NCI-H748 treated with DMSO at 0.1 percent for 48 hours (cell line): Measurements from ENCODE around the gene SKP1.
"Not testable (repeated sequence)": the region's sequence is repeated elsewhere in the genome, so short reads cannot be mapped to it uniquely, and the experiment has no call there.

Experiments
- DNase-seq: peaks from one replicate; lab custom pipeline; 2025; lab: John Stamatoyannopoulos, UW

The SKP1 gene

DNA sequence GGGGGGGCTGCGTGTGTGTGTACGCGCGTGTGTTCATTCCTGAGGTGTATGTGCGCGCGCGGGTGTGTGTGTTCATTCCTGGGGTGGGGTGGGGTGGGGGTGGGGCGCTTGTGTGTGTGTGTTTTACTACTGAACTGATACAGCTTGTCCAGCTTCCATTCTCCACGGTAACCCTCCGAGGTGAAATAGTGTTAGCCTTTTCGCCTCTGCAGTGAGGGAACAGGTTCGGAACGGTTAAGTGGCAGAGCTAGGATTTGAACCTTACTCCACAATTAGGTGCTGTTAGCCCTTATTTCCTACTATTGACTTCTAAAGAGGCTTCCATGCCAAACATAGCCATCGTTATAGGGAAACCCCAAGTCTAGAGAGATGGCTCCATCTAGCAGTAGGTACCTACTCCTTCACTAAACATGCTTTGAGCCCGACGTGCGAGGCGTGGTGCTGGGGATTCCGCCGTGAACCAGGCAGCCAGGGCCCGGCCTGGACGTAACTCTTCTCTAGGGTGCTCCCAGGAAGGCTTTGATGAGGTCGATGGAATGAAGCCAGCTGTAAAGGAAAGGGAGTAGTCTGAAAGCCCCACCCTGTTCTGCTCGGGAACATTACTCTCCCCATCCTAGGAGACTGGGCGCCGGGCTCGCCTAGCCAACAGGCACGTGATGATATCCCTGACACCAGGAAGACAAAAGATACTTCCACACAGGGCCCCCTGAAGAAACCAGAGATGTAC is 782 bp upstream of the SKP1 start:
- DNase-seq, result peak; percentile 47

DNA sequence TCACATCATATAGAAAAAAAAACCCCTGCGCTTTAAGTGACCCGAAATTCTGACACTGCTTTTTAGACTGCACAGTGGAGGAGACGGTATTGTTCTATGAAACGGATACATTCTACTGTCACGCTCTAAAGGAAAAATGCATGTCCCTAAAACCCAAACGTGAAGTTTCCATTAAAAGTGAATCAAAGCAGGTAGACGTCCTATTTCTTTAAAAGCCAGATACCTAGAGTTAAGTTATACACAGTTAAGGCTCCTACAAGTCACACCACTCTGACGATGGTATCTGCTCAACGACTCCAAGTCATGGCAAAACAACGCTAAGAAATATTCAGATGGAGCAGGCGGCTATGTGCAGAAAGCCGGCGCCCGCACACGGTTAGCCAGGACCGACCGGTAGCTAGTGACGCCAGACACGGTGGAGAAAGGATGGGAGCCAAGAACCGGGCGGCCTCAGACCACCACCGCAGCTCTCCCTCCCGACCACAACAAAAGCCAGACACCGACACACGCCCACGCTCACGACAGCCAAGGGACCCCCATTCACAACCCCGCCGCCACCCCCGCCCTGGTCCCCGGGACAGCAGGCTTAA is 734 bp downstream of the SKP1 start:
- DNase-seq, result peak; percentile 16

DNA sequence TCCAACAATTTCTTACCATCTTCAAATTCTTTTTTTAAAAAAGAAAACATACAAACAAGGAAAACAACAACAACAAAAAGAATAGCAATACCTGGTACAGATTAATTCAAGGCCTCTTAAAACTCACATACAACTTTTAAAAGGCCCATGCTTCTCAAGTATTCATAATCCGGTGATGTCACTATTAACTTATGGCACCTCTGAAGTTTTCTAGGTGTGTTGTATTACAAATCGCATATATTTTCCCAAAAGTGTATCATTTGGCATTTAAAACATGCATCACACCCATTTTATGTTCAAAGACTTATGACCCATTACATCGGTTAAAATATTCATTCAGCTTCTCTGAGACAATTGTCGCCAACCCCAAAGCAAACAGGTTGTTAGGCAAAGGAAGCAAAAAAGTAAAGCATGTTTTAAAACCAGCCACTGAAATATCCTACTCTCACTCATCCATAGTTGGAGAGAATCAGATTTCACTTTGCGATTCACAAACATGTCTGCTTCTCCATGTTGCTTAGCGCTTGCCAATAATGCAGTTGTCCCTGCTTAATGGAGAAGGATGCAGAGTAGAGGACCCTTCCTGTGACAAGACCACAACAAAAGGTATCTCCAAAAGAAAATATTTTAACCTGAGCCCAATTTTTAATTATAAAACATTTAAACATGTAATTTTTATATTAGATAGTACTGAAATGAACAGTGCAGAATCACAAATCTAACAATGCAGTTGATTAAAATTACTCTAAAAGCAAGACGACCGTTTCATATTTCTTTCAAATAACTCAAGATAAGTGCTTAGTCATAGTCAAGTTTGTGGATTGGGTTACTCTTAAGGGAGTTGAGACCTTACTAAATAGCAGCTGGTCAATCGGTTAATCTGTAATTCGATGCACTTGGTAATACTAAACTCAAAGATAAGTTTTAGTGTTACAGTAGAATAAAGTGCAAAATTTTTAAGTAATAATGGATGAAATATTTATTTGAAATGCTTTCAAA is 1.6 kb downstream of the SKP1 start:
- peak; percentile 22 for DNase-seq

DNA sequence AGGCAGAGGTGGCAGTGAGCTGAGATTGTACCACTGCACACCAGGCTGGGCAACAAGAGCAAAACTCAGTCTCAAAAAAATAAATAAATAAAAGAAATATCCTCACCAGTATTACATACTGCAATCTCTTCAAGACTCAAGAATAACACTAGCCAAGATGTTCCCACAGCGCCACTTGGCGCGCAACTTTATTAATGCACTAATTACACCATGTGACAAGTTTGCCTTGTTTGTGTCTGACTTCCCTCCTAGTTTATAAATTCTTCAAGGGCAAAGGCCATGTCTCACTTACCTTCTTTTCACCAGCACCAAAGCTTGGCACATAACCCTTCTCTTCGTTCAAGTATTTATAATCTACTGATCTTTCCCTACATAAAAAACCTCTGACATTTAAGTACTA is 4.8 kb downstream of the SKP1 start:
- no peak for DNase-seq

DNA sequence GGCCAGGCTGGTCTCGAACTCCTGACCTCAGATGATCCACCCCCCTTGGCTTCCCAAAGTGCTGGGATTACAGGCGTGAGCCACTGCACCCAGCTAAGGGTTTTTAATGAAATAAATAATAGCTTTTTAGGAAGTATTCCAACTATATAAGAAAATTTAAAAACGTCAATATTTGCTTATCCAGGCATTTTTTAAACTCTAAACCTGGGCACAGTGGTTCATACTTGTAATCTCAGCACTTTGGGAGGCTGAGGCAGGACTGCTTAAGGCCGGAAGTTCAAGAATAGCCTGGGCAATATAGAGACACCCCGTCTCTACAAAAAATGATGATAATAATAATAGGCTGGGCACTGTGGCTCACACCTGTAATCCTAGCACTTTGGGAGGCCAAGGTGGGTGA is 14.2 kb downstream of the SKP1 start:
- DNase-seq, result no peak

DNA sequence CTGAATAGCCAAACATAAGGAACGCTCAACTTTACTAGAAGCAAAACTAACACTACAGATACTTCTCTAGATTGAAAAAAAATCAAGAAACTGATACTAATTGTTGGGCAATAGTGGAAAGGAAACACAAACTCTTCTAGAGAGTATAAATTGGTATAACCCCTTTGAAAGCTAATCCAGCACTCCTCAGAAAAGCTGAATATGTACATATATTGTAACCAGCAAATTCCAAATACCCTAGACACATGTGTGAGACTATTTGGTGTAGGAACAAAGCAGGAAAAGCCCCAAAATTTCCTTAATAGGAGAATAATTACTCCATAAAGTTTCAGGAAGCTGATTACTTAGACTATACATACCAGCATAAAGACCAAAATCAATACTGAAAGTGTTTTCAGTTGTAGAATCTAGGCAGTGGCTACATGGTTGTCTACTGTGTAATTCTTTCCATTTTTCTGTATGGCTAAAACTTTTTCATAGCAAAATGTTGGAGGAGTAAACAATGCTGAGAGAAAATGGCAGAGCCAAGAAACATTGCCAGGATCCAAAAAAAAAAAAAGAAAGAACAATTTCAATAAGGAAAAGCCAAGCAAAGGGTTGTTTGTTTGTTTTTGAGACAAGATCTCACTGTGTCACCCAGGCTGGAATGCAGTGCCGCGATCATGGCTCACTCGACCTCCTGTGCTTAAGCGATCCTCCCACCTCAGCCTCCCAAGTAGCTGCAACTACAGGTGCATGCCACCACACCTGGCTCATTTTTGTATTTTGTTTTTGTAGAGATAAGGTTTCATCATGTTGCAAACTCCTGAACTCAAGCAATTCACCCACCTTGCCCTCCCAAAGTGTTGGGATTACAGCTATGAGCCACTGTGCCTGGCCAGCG is 15.0 kb downstream of the SKP1 start:
- DNase-seq, result no peak

DNA sequence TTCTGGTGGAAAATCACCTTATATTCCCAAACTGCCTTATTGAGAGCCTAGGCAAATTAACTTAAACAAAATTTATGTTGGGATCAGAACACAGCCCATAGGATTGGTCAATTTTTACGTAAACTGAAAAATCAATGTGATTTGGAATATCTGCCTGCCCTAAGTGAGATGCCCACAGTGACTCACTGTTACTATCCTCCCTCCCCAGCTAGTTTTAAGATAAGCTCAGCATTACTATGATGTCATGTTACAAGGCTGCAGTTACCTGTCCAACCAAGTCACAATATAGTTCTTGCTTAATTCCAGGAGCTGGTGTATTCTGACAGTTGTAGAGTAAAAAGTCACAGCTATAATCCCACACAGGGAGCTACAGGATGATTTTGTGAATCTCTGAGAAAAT is 23.1 kb downstream of the SKP1 start:
- no peak for DNase-seq

DNA sequence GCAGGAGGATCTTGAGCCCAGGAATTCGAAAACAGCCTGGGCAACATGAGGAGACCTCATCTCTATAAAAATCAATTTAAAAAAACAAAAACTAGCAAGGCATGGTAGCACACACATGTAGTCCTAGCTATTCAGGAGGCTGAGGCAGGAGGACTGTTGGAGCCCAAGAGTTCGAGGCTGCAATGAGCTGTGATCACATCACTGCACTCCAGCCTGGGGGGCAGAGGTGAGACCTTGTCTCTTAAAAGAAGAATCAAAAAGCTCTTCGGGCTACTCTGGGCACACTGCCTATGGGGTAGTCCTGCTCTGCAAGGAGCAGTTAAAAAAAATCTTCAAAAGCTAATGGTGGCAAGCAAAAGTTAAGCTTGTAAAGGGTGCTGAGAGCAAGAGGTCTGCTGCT is 23.5 kb downstream of the SKP1 start:
- DNase-seq, result no peak

DNA sequence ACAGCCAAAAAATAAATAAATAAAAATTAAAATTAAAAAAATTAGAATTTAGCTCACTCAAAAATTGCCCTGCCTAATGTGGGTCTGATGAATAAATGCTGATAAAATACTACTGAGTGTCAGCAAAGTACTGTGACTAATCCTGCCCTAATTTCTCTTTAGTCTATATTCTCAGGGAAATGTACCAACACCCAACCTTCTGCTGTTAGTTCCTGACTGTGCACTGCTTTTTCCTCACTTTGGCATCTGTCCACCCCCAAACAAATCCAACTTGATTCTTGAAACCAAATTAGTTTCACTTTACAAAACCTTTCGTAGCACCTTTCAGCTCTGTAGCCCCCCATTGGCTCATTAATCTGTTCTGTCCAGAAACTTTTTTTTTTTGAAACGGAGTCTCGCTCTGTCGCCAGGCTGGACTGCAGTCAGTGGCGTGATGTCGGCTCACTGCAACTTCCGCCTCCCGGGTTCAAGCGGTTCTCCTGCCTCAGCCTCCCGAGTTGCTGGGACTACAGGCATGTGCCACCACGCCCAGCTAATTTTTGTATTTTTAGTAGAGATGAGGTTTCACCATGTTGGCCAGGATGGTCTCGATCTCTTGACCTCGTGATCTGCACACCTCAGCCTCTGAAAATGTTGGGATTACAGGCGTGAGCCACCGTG is 24.4 kb downstream of the SKP1 start:
- not testable (repeated sequence) for DNase-seq

DNA sequence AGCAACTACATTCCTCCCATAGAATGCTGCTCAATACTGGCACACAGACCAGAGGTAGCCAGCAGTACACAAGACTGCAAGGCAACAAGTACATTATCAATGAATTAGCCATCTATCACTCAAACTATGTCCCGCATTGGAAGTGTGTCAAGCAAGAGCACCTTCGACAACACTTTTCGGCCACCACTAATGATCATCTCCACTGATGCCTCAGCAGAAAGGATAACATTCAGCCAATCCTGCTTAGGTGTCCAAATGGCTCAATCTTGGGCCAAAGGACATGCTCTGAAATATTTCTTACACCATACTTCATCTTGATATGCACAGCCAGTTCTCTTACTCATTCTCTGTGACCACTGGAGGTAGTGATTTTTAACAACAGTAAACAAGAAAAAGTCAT is 25.0 kb downstream of the SKP1 start:
- no peak for DNase-seq

DNA sequence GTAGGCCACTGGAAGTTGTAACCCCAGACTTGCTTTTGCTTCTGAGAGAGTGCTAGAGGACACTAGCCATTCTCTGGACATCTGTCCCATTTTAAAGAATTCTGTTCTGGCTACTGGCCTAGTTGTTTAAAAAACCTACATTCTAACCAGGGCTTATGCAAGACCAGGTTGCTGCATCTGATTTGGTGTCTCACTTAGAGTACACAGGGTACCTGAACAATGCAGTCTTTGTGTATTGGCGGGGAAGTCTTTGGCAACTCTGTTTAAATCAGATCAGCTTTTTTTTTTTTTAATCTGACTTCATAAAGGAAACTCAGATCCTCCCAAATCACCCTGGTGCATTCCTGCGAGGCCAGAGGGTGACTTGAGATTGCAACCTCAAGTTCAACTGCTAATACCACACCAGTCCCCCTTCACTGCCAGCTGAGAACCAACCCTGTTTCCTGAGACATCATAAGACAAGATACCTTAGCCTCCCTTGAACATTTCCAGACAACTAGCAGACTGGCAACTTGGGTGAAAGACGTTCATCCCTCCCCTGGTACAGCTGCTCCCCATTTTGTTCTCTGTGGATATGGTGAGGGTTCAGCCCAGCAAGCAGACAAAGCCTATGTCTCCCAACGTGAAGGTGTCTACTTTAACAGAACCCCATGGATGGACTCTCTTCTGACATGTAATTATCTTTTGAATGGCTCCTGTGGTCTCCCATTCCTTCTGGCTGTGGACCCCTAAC is 27.0 kb downstream of the SKP1 start:
- no peak for DNase-seq

DNA sequence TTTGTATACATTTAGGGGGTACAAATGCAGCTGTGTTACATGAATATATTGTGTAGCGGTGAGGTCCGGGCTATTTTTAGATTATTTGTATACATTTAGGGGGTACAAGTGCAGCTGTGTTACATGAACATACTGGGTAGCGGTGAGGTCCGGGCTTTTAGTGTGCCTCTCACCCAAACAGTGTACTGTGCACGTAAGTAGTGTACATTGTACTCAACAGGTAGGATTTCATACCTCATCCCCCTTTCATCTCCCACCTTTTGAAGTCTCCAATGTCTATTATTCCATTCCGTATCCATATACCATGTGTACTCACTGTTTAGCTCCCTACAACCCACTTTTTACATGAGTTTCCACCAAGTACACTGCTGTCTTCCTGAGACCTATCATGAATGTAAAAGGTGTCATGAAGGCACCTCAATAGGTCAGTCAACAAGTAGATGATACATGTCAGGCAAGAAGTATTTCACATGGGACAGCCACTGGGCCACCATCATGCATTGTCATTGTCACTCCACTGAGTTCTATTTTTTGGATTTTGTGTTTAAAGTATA is 27.7 kb downstream of the SKP1 start:
- DNase-seq, result no peak

DNA sequence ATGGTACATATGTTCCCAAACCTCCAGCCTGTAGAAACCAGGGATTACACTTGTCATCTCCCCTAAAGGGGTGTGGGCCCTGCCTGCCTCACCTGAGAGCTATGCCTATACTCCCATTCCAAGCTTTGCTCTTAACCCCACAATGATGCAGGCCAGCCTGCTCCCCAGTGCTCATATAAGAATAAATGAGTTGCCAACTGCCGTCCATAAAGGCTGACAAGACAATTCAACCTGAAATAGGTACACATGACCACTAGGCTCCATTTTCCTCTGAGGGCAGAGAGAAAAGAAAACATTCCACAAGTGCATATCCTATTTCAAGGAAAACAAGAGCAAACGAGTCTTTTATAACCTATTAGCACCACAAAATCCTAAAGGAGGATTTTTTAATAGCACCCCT is 28.4 kb downstream of the SKP1 start:
- DNase-seq, result no peak

DNA sequence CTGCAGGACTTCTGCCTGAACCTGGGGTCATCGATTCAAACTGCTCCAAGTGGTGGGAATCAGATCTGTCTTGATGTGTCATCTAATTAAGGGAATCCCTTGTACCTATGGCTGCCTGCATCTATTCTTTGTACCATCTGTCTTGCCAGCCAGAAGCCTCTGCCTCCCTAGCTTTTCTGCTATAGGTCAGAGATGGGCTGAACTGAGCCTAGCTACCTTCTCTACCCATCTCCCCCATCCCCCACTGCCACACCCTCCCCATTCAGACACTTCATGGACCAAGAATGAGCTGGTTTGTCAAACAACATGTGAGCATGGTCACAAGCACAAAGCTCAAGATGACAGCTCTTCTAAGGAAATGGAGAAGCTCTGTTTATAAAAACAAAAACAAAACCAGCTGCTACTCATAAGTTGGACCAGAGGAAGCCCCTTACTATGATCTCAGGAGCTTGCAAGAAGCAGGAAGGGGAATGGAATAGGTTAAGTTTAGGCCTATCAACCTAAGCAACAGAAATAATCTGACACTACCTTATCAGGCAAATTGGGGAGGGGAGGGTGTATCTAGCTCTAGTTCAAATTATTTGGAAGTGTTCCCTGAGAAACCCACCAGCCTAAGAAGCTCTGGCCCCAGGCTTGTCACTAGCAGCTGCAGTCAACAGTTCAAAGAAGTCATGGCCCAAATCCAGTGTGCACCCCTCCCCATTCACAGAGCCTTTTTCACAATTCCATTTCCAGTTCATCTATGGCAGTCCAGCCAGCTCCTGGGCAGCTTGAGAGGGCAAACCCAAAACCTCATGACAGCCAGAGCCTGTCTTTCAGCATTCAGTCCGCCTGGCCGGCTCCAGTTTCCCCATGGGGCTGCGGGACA is 29.9 kb downstream of the SKP1 start:
- DNase-seq, result no peak

DNA sequence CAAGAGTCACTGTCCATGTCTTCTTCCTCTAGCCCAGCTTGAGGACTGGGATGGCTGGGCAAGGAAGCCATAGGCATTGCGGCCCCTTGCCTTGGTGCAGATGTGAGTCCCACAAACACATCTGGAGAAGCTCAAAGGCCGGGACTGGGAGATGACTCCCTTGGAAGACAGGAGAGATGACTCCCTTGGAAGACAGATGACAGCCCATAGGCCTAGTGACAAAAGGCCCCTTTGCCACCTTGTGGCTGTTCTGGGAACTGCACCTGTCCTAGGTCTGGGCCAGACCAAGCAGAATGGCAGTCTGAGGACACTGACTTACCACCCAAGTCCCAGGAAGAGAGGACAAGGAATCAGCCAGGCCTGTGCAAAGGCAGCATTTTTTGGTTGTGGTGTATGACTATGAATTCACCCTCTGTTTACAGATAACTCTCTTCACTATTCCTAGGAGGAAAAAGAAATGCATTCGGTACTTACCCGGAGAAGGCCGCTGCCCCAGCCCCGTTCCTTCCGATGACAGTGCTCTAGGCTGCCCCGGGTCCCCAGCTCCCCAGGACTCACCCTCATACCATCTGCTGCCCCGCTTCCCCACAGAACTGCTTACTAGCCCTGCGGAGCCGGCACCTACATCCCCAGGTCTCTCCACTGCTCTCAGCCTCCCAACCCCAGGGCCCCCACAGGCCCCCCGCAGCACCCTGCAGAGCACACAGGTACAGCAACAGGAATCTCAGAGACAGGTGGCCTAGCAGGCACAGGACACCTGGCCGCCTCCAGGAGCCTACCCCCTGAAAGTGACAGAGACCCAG is 30.8 kb downstream of the SKP1 start:
- peak; percentile 40 for DNase-seq

DNA sequence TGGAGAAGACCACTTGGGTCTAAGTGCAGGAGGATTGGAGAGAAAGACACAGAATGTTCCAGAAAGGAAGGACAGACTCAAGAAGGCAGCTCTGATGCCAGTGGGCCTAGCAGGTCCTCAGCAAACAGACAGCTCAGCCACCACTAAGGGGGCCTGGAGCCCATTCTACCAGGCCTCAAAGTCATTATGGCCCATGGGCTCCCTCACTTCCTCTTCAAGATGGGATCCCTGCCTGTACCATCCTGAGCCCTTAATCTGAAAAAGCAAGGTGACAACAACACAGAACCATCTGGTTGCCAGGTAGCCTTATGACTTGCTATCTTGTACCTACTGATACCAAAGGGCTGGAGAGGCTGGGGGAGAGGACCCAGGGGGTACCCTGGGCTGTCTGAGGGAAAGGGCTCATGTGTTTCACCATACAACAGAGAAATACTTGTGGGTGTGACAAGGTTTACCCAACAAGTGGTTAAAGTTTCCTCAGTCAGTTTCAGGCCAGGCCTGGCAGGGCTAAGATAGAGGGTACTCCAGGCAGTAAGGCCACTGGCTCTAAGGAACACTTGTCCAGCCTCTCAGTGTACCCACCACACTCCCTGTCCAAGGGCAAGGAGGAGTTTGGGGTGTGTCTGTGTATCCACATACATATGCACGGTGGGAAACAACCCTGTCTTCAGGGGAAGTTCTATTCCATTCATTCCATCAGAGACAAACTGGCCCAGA is 31.6 kb downstream of the SKP1 start:
- DNase-seq, result no peak
